Sigmoid colon (tissue), 7 donors: ENCODE measurements around the gene FAHD2B. TPM values are rescaled to one million over a fixed set of nuclear protein-coding genes. Genes with fewer than 3 reads are reported as not detected.
A peak's percentile ranks its signal among the peaks of the same experiment; 100 is the strongest.
"Not testable (repeated sequence)": the region's sequence is repeated elsewhere in the genome, so short reads cannot be mapped to it uniquely, and the experiment has no call there.

ENCODE experiments used
- DNase-seq: peaks from one replicate; pipeline ENCODE4 v3.0.0-alpha.2; 2019
- H3K27ac ChIP-seq, 4 donors: fragments of 200-600 bp; sonication (generic); one replicate each; pipeline ENCODE4 v1.5.1; 2016 to 2019; ENCODE audit warnings: mild to moderate bottlenecking in 1 of 4
- H3K27me3 ChIP-seq, 3 donors: fragments of 200-600 bp; sonication (generic); one replicate each; pipeline ENCODE4 v1.5.1; 2019; ENCODE audit warnings: mild to moderate bottlenecking in 1 of 3
- H3K36me3 ChIP-seq, 4 donors: fragments of 200-600 bp; sonication (generic); one replicate each; pipeline ENCODE4 v1.5.1; 2016 to 2019
- H3K4me1 ChIP-seq, 4 donors: fragments of 200-600 bp; sonication (generic); one replicate each; pipeline ENCODE4 v1.5.1; 2017 to 2019
- H3K4me3 ChIP-seq, 4 donors: fragments of 200-600 bp; sonication (generic); one replicate each; pipeline ENCODE4 v1.5.1; 2017 to 2019; ENCODE audit warnings: mild to moderate bottlenecking in 2 of 4, moderate library complexity in 1 of 4
- H3K9me3 ChIP-seq, 4 donors: fragments of 200-600 bp in 3 of 4; sonication (generic) in 3 of 4; one replicate each; pipeline versions ENCODE4 v1.5.1 to v1.6.1; 2013 to 2019
- POLR2A ChIP-seq, 2 donors: fragments of 450-650 bp; IDR thresholded peaks; one replicate each; pipeline ENCODE4 v1.6.1; 2016; ENCODE audit warnings: antibody characterized with exemption in 2 of 2, mild to moderate bottlenecking in 2 of 2, moderate library complexity in 2 of 2
- POLR2AphosphoS5 ChIP-seq, 4 donors: sonication (generic); formaldehyde crosslinking; IDR thresholded peaks; one replicate each; pipeline ENCODE4 v1.6.1; 2017; ENCODE audit warnings: antibody characterized with exemption in 4 of 4
- WGBS, 2 donors: extraction: QIAGEN DNeasy Blood & Tissue Kit; methylation state at CpG; one replicate each; pipeline ENCODE4 v1.1.7; 2013; 5-methylcytosine and 5-hydroxymethylcytosine counted together
- intact Hi-C: fragments of 100-400 bp; cut with DNase I; formaldehyde crosslinking; loops from one replicate; pipeline ENCODE4 v1.15.1; 2023
- polyA plus RNA-seq, 3 donors: library from polyadenylated mRNA; stranded (reverse); fragments of 200-250 nt; gene quantifications; one replicate each; pipeline ENCODE4 v1.2.3, GENCODE V29; 2013
- total RNA-seq, 4 donors: library from RNA; depleted of rRNA; stranded (reverse); fragments of >200 nt; gene quantifications; one replicate each; pipeline ENCODE4 v1.1.0, GENCODE V29; 2016
- donor health status: healthy with polysubstance abuse.
- donor health status: Bipolar disorder and iron deficiency.
- donor health status: healthy.

The FAHD2B gene
- total and polyA plus RNA-seq, 7 donors, result 3.0 to 21.6 (median 11.6) TPM

- Histone ChIP-seq H3K4me3 (peak overlapping the region in 1 of 4 donors; percentile 49), H3K36me3 (no peaks in the 10 kb centered on the region), H3K27ac (peak overlapping the region; percentile 71 to 78 (median 72)), H3K27me3 (no peaks in the 10 kb centered on the region), H3K9me3 (no peaks in the 10 kb centered on the region), H3K4me1 (peaks cover 0 to 9% (median 7%) of the 10 kb centered on the region in 4 donors)
- WGBS, 2 donors, result 86 to 87% methylated on average over 12 of the region's 12 CpGs
- TF ChIP-seq POLR2A (IDR thresholded peaks at IDR 0.05) (no peak), POLR2AphosphoS5 (IDR thresholded peaks at IDR 0.05) (no peak)
- no peak for DNase-seq
- intact Hi-C loops, result loop anchor here (10.0 kb wide), 2 partner anchors 131 to 331 kb away; partner anchors contain the start of gene CNNM4
Measured at GRCh38 chr2:97095661-97096060, 979 bp upstream of the FAHD2B start.

- H3K27ac ChIP-seq, result peak overlapping the region; percentile 28 to 78 (median 59)
- intact Hi-C loops, result loop anchor here (10.0 kb wide), 2 partner anchors 129 to 329 kb away; partner anchors contain the start of gene CNNM4
- H3K4me1 ChIP-seq, H3K9me3 ChIP-seq, H3K36me3 ChIP-seq, H3K27me3 ChIP-seq, DNase-seq: not testable (repeated sequence)
- WGBS, 2 donors, result 84 to 85% methylated on average over 4 to 5 of the region's 33 CpGs
- H3K4me3 ChIP-seq, result peak overlapping the region in 3 of 4 donors; percentile 45 to 49 (median 47)
Measured at GRCh38 chr2:97093983-97094771, 505 bp downstream of the FAHD2B start.

GRCh38 chr2:97092946-97093345 lies 1.7 kb downstream of the FAHD2B start:
- peak overlapping the region in 1 of 4 donors; percentile 34 for H3K27ac ChIP-seq
- not testable (repeated sequence) for H3K9me3 ChIP-seq, H3K27me3 ChIP-seq, H3K4me1 ChIP-seq, H3K4me3 ChIP-seq, DNase-seq, H3K36me3 ChIP-seq
- WGBS, 2 donors, result 96 to 97% methylated on average over 2 of the region's 2 CpGs
- intact Hi-C loops, result loop anchor here (10.0 kb wide), 2 partner anchors 128 to 328 kb away; partner anchors contain the start of gene CNNM4

- H3K36me3 ChIP-seq, H3K27me3 ChIP-seq, H3K4me1 ChIP-seq, H3K9me3 ChIP-seq, DNase-seq, intact Hi-C loops, H3K4me3 ChIP-seq, H3K27ac ChIP-seq: not testable (repeated sequence)
- 100% methylated on average over 1 of the region's 1 CpG for WGBS, 2 donors
Measured at GRCh38 chr2:97088706-97089105, 6.0 kb downstream of the FAHD2B start.

- intact Hi-C loops, H3K4me3 ChIP-seq, H3K27ac ChIP-seq, H3K9me3 ChIP-seq, H3K27me3 ChIP-seq, DNase-seq, H3K4me1 ChIP-seq, H3K36me3 ChIP-seq: not testable (repeated sequence)
- 77 to 92% methylated on average over 2 of the region's 7 CpGs for WGBS, 2 donors
Measured at GRCh38 chr2:97085093-97085492, 9.6 kb downstream of the FAHD2B start.

- intact Hi-C loops, H3K4me1 ChIP-seq, H3K9me3 ChIP-seq, H3K27me3 ChIP-seq, H3K36me3 ChIP-seq, H3K27ac ChIP-seq, H3K4me3 ChIP-seq, DNase-seq: not testable (repeated sequence)
- WGBS, 2 donors, result 96 to 97% methylated on average over 7 of the region's 7 CpGs
Measured at GRCh38 chr2:97083516-97083915, 11.2 kb downstream of the FAHD2B start.

GRCh38 chr2:97082206-97082605 lies 12.5 kb downstream of the FAHD2B start:
- 19 to 47% methylated on average over 4 of the region's 9 CpGs for WGBS, 2 donors
- H3K9me3 ChIP-seq, H3K27ac ChIP-seq, H3K36me3 ChIP-seq, H3K4me1 ChIP-seq, DNase-seq, H3K4me3 ChIP-seq, H3K27me3 ChIP-seq, intact Hi-C loops: not testable (repeated sequence)

- H3K4me1 ChIP-seq, intact Hi-C loops, H3K36me3 ChIP-seq, H3K27me3 ChIP-seq, H3K4me3 ChIP-seq, H3K9me3 ChIP-seq, DNase-seq, H3K27ac ChIP-seq: not testable (repeated sequence)
- 87 to 93% methylated on average over 8 of the region's 10 CpGs for WGBS, 2 donors
Measured at GRCh38 chr2:97080855-97081254, 13.8 kb downstream of the FAHD2B start.

- intact Hi-C loops, H3K36me3 ChIP-seq, H3K4me1 ChIP-seq, H3K27me3 ChIP-seq, H3K4me3 ChIP-seq, H3K27ac ChIP-seq, H3K9me3 ChIP-seq, DNase-seq: not testable (repeated sequence)
- 90 to 93% methylated on average over 8 of the region's 8 CpGs for WGBS, 2 donors
Measured at GRCh38 chr2:97077213-97077612, 17.5 kb downstream of the FAHD2B start.

GRCh38 chr2:97070915-97071314 lies 23.8 kb downstream of the FAHD2B start:
- H3K4me1 ChIP-seq, DNase-seq, H3K4me3 ChIP-seq, intact Hi-C loops, H3K27me3 ChIP-seq, H3K27ac ChIP-seq, H3K36me3 ChIP-seq, H3K9me3 ChIP-seq: not testable (repeated sequence)
- 77 to 81% methylated on average over 3 of the region's 3 CpGs for WGBS, 2 donors

- H3K36me3 ChIP-seq, H3K9me3 ChIP-seq, H3K27me3 ChIP-seq, H3K4me3 ChIP-seq, H3K4me1 ChIP-seq, H3K27ac ChIP-seq, intact Hi-C loops, DNase-seq: not testable (repeated sequence)
- 73 to 78% methylated on average over 4 to 5 of the region's 5 CpGs for WGBS, 2 donors
Measured at GRCh38 chr2:97068722-97069121, 26.0 kb downstream of the FAHD2B start.
